ENCODE measurements around the gene PFAS.

- TF ChIP-seq CTCF (IDR thresholded peaks at IDR 0.05; ENCODE audit: poor library complexity, severe bottlenecking) = no peak
- TF ChIP-seq MXI1 (conservative IDR thresholded peaks at IDR 0.05; ENCODE audit: poor library complexity, severe bottlenecking) = no peak
- no peak for TF ChIP-seq EZH2 (IDR thresholded peaks at IDR 0.05; ENCODE audit: borderline replicate concordance, insufficient read depth, low read length, poor library complexity, severe bottlenecking)
- TF ChIP-seq REST (IDR thresholded peaks at IDR 0.05; ENCODE audit: borderline replicate concordance) = no peak
- TF ChIP-seq POLR2AphosphoS5 (IDR thresholded peaks at IDR 0.05) = no peak
- no peak for TF ChIP-seq SMC3 (conservative IDR thresholded peaks at IDR 0.05; ENCODE audit: poor library complexity)
- TF ChIP-seq TAF1 (IDR thresholded peaks at IDR 0.05; ENCODE audit: low read depth) = no peak
- no peak for TF ChIP-seq EP300 (conservative IDR thresholded peaks at IDR 0.05; ENCODE audit: poor library complexity, severe bottlenecking)
Observed at GRCh38 chr17:8234361-8235270, 14.5 kb upstream of the PFAS start.
